ENCODE data around the gene GPR63.

GPR63 gene

DNA sequence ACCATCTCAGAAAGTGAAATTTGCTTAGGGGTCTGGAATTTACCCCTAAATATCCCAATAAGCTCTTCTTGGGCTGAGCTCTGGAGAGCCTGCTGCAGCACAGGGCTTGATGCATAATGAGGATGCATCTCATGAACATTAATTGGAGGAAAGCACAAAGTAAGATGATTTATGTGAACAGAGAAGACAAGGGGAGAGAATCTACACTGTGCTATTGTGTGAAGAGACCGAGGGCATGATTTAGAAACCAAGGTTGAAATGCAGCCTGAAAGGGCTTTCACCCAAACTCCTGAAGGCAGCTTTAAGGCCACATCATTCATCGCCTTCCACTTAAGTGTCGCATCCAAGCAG lies 27.8 kb upstream of the GPR63 start:
- ChIA-PET CTCF (no interaction called here), POLR2A (ENCODE audit: low non-redundant PET) (no interaction called here)

DNA sequence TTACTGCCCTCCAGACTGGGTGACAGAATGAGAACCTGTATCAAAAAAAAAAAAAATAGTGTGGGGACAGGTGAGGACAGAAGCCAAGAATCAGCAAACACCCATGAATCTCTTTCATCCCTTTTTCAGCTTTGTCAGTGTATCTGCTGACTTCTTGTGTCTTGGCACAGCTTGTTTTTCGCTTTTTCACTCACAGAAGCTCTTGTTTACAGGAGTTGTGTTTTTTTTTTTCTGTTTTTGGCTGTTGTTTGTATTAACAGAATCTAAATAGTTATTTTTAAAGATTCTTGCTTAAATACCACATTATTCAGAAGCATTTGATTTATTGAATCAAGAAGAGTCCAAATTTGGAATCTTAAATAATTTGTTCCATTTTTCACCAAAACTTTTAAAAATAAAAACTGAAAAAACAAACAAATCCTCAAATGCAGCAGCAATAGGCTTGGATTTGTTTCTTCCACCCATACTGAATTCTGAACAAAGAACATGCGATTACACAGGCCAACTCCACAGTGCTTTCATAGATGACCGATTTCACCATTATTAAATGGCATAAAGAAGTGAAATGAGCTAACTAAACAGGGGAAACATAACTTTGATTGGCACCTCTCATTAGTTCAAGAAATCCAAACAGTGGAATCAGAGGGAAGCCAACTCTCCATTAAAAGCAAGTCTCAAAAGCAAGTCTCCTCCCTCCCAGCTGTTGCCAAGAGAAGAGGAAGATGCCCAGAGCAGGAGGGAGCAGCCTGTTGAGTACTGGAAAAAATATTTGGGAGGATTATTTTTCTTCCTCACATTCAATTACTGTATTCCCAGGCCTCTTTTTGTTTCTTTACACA lies 27.2 kb upstream of the GPR63 start:
- TF ChIP-seq, protein P1, sequence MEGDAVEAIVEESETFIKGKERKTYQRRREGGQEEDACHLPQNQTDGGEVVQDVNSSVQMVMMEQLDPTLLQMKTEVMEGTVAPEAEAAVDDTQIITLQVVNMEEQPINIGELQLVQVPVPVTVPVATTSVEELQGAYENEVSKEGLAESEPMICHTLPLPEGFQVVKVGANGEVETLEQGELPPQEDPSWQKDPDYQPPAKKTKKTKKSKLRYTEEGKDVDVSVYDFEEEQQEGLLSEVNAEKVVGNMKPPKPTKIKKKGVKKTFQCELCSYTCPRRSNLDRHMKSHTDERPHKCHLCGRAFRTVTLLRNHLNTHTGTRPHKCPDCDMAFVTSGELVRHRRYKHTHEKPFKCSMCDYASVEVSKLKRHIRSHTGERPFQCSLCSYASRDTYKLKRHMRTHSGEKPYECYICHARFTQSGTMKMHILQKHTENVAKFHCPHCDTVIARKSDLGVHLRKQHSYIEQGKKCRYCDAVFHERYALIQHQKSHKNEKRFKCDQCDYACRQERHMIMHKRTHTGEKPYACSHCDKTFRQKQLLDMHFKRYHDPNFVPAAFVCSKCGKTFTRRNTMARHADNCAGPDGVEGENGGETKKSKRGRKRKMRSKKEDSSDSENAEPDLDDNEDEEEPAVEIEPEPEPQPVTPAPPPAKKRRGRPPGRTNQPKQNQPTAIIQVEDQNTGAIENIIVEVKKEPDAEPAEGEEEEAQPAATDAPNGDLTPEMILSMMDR (conservative IDR thresholded peaks at IDR 0.05; ENCODE audit: low read depth): no peak
- ChIA-PET POLR2A (ENCODE audit: low non-redundant PET) (no interaction called here), CTCF (no interaction called here)
- DNase-seq (ENCODE audit: low spot score): no peak
- no peak overlapping the region for H3K27ac ChIP-seq

More for the DNA sequence above, 27.8 kb upstream of the GPR63 start:
- H3K27ac ChIP-seq: no peak overlapping the region
- TF ChIP-seq, protein P1 (conservative IDR thresholded peaks at IDR 0.05; ENCODE audit: low read depth): no peak
- no peak for DNase-seq (ENCODE audit: low spot score)

- POLR2A ChIA-PET (ENCODE audit: low non-redundant PET): no interaction called here
Measured at GRCh38 chr6:96862560-96862959, 25.3 kb upstream of the GPR63 start.

GRCh38 chr6:96861588-96861987 lies 24.3 kb upstream of the GPR63 start:
- POLR2A ChIA-PET (ENCODE audit: low non-redundant PET): no interaction called here
- TF ChIP-seq, protein P1 (conservative IDR thresholded peaks at IDR 0.05; ENCODE audit: low read depth): no peak
- no peak overlapping the region for H3K27ac ChIP-seq
- DNase-seq (ENCODE audit: low spot score): no peak
- CTCF ChIA-PET: no interaction called here

More at GRCh38 chr6:96862560-96862959, 25.3 kb upstream of the GPR63 start:
- TF ChIP-seq, protein P1 (conservative IDR thresholded peaks at IDR 0.05; ENCODE audit: low read depth): no peak
- CTCF ChIA-PET: no interaction called here
- no peak for DNase-seq (ENCODE audit: low spot score)
- no peak overlapping the region for H3K27ac ChIP-seq

DNA sequence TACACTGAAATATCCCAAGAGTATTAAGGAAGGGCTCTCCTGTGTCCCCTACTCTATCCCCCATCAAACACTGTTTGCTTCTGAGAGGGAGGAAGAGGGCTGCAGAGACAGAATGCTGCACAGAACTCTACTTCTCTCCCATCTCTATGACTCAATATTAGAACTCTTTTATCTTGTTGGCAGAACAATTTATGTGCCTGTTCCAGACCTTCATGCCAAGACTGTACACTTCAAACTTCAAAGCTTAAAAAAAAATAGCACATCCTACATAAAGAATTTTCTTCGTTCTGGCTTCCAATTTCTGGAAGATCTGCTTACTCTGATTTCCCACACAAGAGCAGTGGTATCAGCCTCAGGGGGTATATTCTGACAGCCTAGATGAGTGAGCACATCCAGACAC lies 19.6 kb upstream of the GPR63 start:
- H3K27ac ChIP-seq: no peak overlapping the region
- ChIA-PET POLR2A (ENCODE audit: low non-redundant PET) (no interaction called here), CTCF (no interaction called here)
- no peak for DNase-seq (ENCODE audit: low spot score)
- TF ChIP-seq, protein P1 (conservative IDR thresholded peaks at IDR 0.05; ENCODE audit: low read depth): no peak

GRCh38 chr6:96853083-96853482 lies 15.8 kb upstream of the GPR63 start:
- no peak for DNase-seq (ENCODE audit: low spot score)
- TF ChIP-seq, protein P1 (conservative IDR thresholded peaks at IDR 0.05; ENCODE audit: low read depth): no peak
- ChIA-PET POLR2A (ENCODE audit: low non-redundant PET) (no interaction called here), CTCF (no interaction called here)
- H3K27ac ChIP-seq: no peak overlapping the region

Data from RWPE1 (cell line).